Karpas-422 (cell line): ENCODE measurements around the gene PTGDS. TPM values are rescaled to one million over a fixed set of nuclear protein-coding genes. Genes with fewer than 3 reads are reported as not detected.
A peak's percentile ranks its signal among the peaks of the same experiment; 100 is the strongest.

Experiments
- DNase-seq: peaks from one replicate; pipeline ENCODE4 v3.0.0-alpha.2; 2015
- H2AFZ ChIP-seq: fragments of 200-600 bp; sonication (generic); 2 replicates; pipeline ENCODE4 v1.6.1; 2014; ENCODE audit warnings: antibody characterized with exemption, low read length, mixed read lengths
- H3K27ac ChIP-seq: fragments of 200-600 bp; sonication (generic); 2 replicates; pipeline ENCODE4 v1.5.1; 2014; ENCODE audit warnings: mild to moderate bottlenecking, low read length, moderate library complexity
- H3K27me3 ChIP-seq: fragments of 200-600 bp; sonication (generic); 2 replicates; pipeline ENCODE4 v1.6.1; 2014; ENCODE audit warnings: low read length, mixed read lengths
- H3K36me3 ChIP-seq: fragments of 200-600 bp; sonication (generic); 2 replicates; pipeline ENCODE4 v1.6.1; 2014; ENCODE audit warnings: low read length, mixed read lengths; ENCODE audit not compliant: insufficient read depth
- H3K4me1 ChIP-seq: fragments of 200-600 bp; sonication (generic); 2 replicates; pipeline ENCODE4 v1.6.1; 2014; ENCODE audit warnings: mild to moderate bottlenecking, low read length, mixed read lengths
- H3K4me2 ChIP-seq: fragments of 200-600 bp; sonication (generic); 2 replicates; pipeline ENCODE4 v1.6.1; 2014; ENCODE audit warnings: low read length, low read depth, mild to moderate bottlenecking; ENCODE audit not compliant: poor library complexity, severe bottlenecking
- H3K4me3 ChIP-seq: fragments of 200-600 bp; sonication (generic); 2 replicates; pipeline ENCODE4 v1.5.1; 2014; ENCODE audit warnings: mild to moderate bottlenecking, antibody characterized with exemption, low read length, mixed read lengths
- H3K79me2 ChIP-seq: fragments of 200-600 bp; sonication (generic); 2 replicates; pipeline ENCODE4 v1.6.1; 2014; ENCODE audit warnings: mild to moderate bottlenecking, low read length, mixed read lengths
- H3K9ac ChIP-seq: fragments of 200-600 bp; sonication (generic); 2 replicates; pipeline ENCODE4 v1.6.0; 2014; ENCODE audit warnings: low read length
- H3K9me2 ChIP-seq: fragments of 200-600 bp; sonication (generic), shearing (Covaris generic); replicated peaks from 2 replicates; pipeline ENCODE4 v1.6.0; 2014; ENCODE audit warnings: mild to moderate bottlenecking, low read length, moderate library complexity; ENCODE audit not compliant: insufficient read depth
- H3K9me3 ChIP-seq: fragments of 300-700, 200-600 bp; sonication (generic); 2 replicates; pipeline ENCODE4 v1.6.1; 2014; ENCODE audit warnings: low read length, mixed read lengths
- H4K20me1 ChIP-seq: fragments of 200-600 bp; sonication (generic); 2 replicates; pipeline ENCODE4 v1.6.1; 2014; ENCODE audit warnings: mild to moderate bottlenecking, antibody characterized with exemption, low read length, low read depth; ENCODE audit not compliant: insufficient read depth
- total RNA-seq: library from RNA; depleted of rRNA; stranded (reverse); fragments of >200 nt; shearing (Covaris generic); gene quantifications from 2 replicates; pipeline ENCODE4 v1.2.3, GENCODE V29; 2014; ENCODE audit warnings: low replicate concordance

Gene PTGDS
- total RNA-seq, 1 experiment from 2014 or later, result not detected

GRCh38 chr9:136963751-136964150 is 13.6 kb upstream of the PTGDS start:
- no peaks in the 10 kb centered on the region for H3K4me1 ChIP-seq
- no peak overlapping the region for H3K27ac ChIP-seq

DNA sequence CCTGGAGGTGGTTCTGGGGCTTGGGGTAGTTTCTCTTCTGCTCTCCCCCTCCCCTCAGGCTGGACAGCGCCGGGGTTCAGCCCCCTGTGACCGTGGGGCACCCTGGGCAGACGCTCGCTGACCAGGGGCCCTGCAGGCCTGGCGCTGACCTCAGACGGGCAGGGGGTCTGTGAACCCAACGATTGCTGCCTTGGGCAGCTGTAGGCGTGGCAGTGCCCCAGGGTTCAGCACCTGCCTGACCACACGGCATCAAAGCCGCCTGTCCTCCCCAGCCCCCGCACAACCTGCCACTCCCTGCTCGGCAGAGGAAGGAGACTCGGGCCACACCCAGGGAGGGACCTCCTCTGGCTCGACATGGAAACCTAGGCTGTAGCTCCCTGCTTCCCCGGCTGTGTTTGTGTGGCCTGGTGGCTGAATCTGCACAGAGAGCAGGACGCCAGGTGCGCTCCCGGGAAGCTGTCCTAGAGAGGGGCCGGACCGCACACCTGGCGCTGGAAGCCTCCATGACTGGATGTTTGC is 13.1 kb upstream of the PTGDS start:
- Histone ChIP-seq H3K79me2 (no peaks in the 10 kb centered on the region), H3K9me3 (no peaks in the 10 kb centered on the region), H3K9ac (no peak overlapping the region), H3K9me2 (no peaks in the 10 kb centered on the region), H3K4me3 (no peak overlapping the region), H3K27ac (no peak overlapping the region), H3K4me1 (no peaks in the 10 kb centered on the region), H3K4me2 (no peak overlapping the region), H2AFZ (no peak overlapping the region), H4K20me1 (0 out of 2 replicates have a peak, but pooled peaks cover 3% of the 10 kb centered on the region), H3K27me3 (no peaks in the 10 kb centered on the region), H3K36me3 (no peaks in the 10 kb centered on the region)
- DNase-seq, result no peak

More at GRCh38 chr9:136963751-136964150, 13.6 kb upstream of the PTGDS start:
- DNase-seq, result no peak
- Histone ChIP-seq H3K27me3 (no peaks in the 10 kb centered on the region), H2AFZ (no peak overlapping the region), H3K36me3 (no peaks in the 10 kb centered on the region), H3K79me2 (no peaks in the 10 kb centered on the region), H3K9ac (no peak overlapping the region), H4K20me1 (0 out of 2 replicates have a peak, but pooled peaks cover 3% of the 10 kb centered on the region), H3K4me3 (no peak overlapping the region), H3K9me2 (no peaks in the 10 kb centered on the region), H3K4me2 (no peak overlapping the region), H3K9me3 (no peaks in the 10 kb centered on the region)

DNA sequence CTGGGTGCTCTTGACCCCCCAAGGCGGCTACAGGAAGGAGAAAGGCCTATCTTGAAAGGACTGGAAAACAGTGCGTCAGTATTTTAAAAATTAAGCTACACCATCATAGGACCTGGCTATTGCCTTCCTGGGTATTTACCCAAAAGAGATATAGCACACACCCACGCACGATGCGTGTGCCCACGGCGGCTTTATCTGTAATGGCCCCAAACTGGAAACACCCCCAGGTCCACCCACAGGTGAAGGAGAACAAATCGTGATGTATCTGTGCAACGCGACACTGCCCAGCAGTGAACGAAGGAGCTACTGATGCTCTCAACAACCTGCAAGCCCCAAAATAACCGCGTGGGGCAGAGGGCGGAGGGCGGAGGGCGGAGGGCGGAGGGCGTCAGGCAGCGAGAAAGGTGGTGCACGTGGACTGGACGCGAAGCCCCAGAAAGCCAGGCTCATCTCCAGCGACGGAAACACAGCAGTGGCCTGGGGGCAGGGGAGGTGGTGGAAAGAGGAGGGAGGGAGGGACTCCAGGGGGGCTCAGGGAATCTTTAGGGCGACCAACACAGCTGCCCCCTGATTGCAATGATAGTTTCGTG is 12.4 kb upstream of the PTGDS start:
- H3K9me3 ChIP-seq, result no peaks in the 10 kb centered on the region
- H3K36me3 ChIP-seq, result no peaks in the 10 kb centered on the region
- no peak overlapping the region for H2AFZ ChIP-seq
- H3K9me2 ChIP-seq, result no peaks in the 10 kb centered on the region
- no peaks in the 10 kb centered on the region for H3K4me1 ChIP-seq
- H3K27ac ChIP-seq, result no peak overlapping the region
- no peak overlapping the region for H3K4me3 ChIP-seq
- no peaks in the 10 kb centered on the region for H3K27me3 ChIP-seq
- no peak overlapping the region for H3K4me2 ChIP-seq
- no peak overlapping the region for H3K9ac ChIP-seq
- no peak for DNase-seq
- 0 out of 2 replicates have a peak, but pooled peaks cover 3% of the 10 kb centered on the region for H4K20me1 ChIP-seq
- no peaks in the 10 kb centered on the region for H3K79me2 ChIP-seq

- Histone ChIP-seq H3K36me3 (no peaks in the 10 kb centered on the region), H3K9me3 (no peaks in the 10 kb centered on the region), H2AFZ (no peak overlapping the region), H4K20me1 (0 out of 2 replicates have a peak, but pooled peaks cover 1% of the 10 kb centered on the region), H3K27me3 (no peaks in the 10 kb centered on the region), H3K79me2 (no peaks in the 10 kb centered on the region), H3K4me1 (peaks cover 3% of the 10 kb centered on the region; the same call in 1 of the 2 replicates), H3K9ac (no peak overlapping the region), H3K9me2 (no peaks in the 10 kb centered on the region), H3K4me2 (no peak overlapping the region), H3K27ac (no peak overlapping the region), H3K4me3 (no peak overlapping the region)
- no peak for DNase-seq
Observed at GRCh38 chr9:136965771-136966484, 11.4 kb upstream of the PTGDS start.

- peaks cover 3% of the 10 kb centered on the region; the same call in 1 of the 2 replicates for H3K4me1 ChIP-seq
Observed at GRCh38 chr9:136968333-136969127, 8.8 kb upstream of the PTGDS start.

GRCh38 chr9:136969150-136969549 is 8.2 kb upstream of the PTGDS start:
- Histone ChIP-seq H4K20me1 (no peaks in the 10 kb centered on the region), H3K4me1 (peaks cover 3% of the 10 kb centered on the region; the same call in 1 of the 2 replicates), H3K9ac (no peak overlapping the region), H3K36me3 (no peaks in the 10 kb centered on the region), H3K4me3 (no peak overlapping the region), H3K27ac (no peak overlapping the region), H3K79me2 (no peaks in the 10 kb centered on the region), H3K9me3 (no peaks in the 10 kb centered on the region), H3K4me2 (no peak overlapping the region), H2AFZ (no peak overlapping the region), H3K9me2 (no peaks in the 10 kb centered on the region), H3K27me3 (no peaks in the 10 kb centered on the region)
- no peak for DNase-seq

More at GRCh38 chr9:136968333-136969127, 8.8 kb upstream of the PTGDS start:
- Histone ChIP-seq H3K27me3 (no peaks in the 10 kb centered on the region), H3K4me3 (no peak overlapping the region), H4K20me1 (no peaks in the 10 kb centered on the region), H3K79me2 (no peaks in the 10 kb centered on the region), H2AFZ (no peak overlapping the region), H3K36me3 (no peaks in the 10 kb centered on the region), H3K9me2 (no peaks in the 10 kb centered on the region), H3K9me3 (no peaks in the 10 kb centered on the region), H3K27ac (no peak overlapping the region), H3K4me2 (no peak overlapping the region), H3K9ac (no peak overlapping the region)
- DNase-seq, result no peak

- Histone ChIP-seq H3K79me2 (no peaks in the 10 kb centered on the region), H3K9me2 (no peaks in the 10 kb centered on the region), H3K4me3 (no peak overlapping the region), H3K9ac (no peak overlapping the region), H2AFZ (no peak overlapping the region), H3K4me1 (peaks cover 3% of the 10 kb centered on the region; the same call in 1 of the 2 replicates), H3K9me3 (no peaks in the 10 kb centered on the region), H3K36me3 (no peaks in the 10 kb centered on the region), H3K27me3 (no peaks in the 10 kb centered on the region), H3K4me2 (no peak overlapping the region), H4K20me1 (no peaks in the 10 kb centered on the region), H3K27ac (no peak overlapping the region)
- DNase-seq, result no peak
Observed at GRCh38 chr9:136969774-136970173, 7.5 kb upstream of the PTGDS start.

GRCh38 chr9:136970361-136970760 is 6.9 kb upstream of the PTGDS start:
- Histone ChIP-seq H4K20me1 (no peaks in the 10 kb centered on the region), H3K4me1 (peaks cover 3% of the 10 kb centered on the region; the same call in 1 of the 2 replicates), H3K9me2 (no peaks in the 10 kb centered on the region), H3K9me3 (no peaks in the 10 kb centered on the region), H3K36me3 (no peaks in the 10 kb centered on the region), H3K9ac (no peak overlapping the region), H3K27ac (no peak overlapping the region), H3K27me3 (no peaks in the 10 kb centered on the region), H3K4me3 (no peak overlapping the region), H2AFZ (no peak overlapping the region), H3K79me2 (no peaks in the 10 kb centered on the region), H3K4me2 (no peak overlapping the region)
- peak; percentile 56 for DNase-seq
